SK-N-SH (cell line): ENCODE measurements around the gene DCK.
"Not testable (repeated sequence)": the region's sequence is repeated elsewhere in the genome, so short reads cannot be mapped to it uniquely, and the experiment has no call there.

Experiments
- CHD2 ChIP-seq: fragments of 150-350 bp; IDR thresholded peaks from 2 replicates; pipeline ENCODE4 v1.6.1; 2018; ENCODE audit warnings: low read length; ENCODE audit not compliant: partially characterized antibody
- EP300 ChIP-seq, 2 experiments: IDR thresholded peaks; 2 replicates each; pipeline versions ENCODE4 v1.4.0 to v1.6.1; 2012; ENCODE audit warnings: borderline replicate concordance in 1 of 2, low read depth in 1 of 2, low read length in 1 of 2
- GABPA ChIP-seq: IDR thresholded peaks from 2 replicates; pipeline ENCODE4 v1.4.0; 2012; ENCODE audit warnings: low read depth, mild to moderate bottlenecking
- MXI1 ChIP-seq: IDR thresholded peaks from 2 replicates; pipeline ENCODE4 v1.6.1; 2012; ENCODE audit warnings: mild to moderate bottlenecking, low read depth, low read length, improper control_type of control experiment
- POLR2AphosphoS5 ChIP-seq: IDR thresholded peaks from 2 replicates; pipeline ENCODE4 v1.6.1; 2012; ENCODE audit warnings: low read depth, low read length
- RCOR1 ChIP-seq: fragments of 150-350 bp; IDR thresholded peaks from 2 replicates; pipeline ENCODE4 v1.6.1; 2017; ENCODE audit warnings: antibody characterized with exemption, low read length
- REST ChIP-seq: IDR thresholded peaks from 2 replicates; pipeline ENCODE4 v1.6.1; 2012; ENCODE audit warnings: mild to moderate bottlenecking, low read depth, low read length, moderate library complexity
- TAF1 ChIP-seq: IDR thresholded peaks from 2 replicates; pipeline ENCODE4 v1.6.1; 2012; ENCODE audit warnings: low read depth, mild to moderate bottlenecking, low read length, moderate library complexity, borderline replicate concordance
- TCF12 ChIP-seq: IDR thresholded peaks from 2 replicates; pipeline ENCODE4 v1.4.0; 2012
- YY1 ChIP-seq: IDR thresholded peaks from 2 replicates; pipeline ENCODE4 v1.4.0; 2012; ENCODE audit warnings: low read depth, mild to moderate bottlenecking
- TF ChIP-seq, protein P1 (sequence below): fragments of 200-600 bp; sonication (generic); IDR thresholded peaks from 2 replicates; pipeline ENCODE4 v1.6.1; 2017; ENCODE audit warnings: antibody characterized with exemption, mild to moderate bottlenecking, moderate library complexity
- TF ChIP-seq, protein P2 (sequence below): IDR thresholded peaks from 2 replicates; pipeline ENCODE4 v1.4.0; 2012; ENCODE audit warnings: low read depth, borderline replicate concordance

GRCh38 chr4:70999639-71000038 is 6.2 kb downstream of the DCK start:
- TF ChIP-seq YY1; TAF1; POLR2AphosphoS5; CHD2; RCOR1; REST; EP300 (IDR thresholded peaks at IDR 0.05; ENCODE audit: borderline replicate concordance in 1 of 2, low read depth in 1 of 2, low read length in 1 of 2); MXI1; GABPA; TCF12: not testable (repeated sequence)
- TF ChIP-seq, protein P1, sequence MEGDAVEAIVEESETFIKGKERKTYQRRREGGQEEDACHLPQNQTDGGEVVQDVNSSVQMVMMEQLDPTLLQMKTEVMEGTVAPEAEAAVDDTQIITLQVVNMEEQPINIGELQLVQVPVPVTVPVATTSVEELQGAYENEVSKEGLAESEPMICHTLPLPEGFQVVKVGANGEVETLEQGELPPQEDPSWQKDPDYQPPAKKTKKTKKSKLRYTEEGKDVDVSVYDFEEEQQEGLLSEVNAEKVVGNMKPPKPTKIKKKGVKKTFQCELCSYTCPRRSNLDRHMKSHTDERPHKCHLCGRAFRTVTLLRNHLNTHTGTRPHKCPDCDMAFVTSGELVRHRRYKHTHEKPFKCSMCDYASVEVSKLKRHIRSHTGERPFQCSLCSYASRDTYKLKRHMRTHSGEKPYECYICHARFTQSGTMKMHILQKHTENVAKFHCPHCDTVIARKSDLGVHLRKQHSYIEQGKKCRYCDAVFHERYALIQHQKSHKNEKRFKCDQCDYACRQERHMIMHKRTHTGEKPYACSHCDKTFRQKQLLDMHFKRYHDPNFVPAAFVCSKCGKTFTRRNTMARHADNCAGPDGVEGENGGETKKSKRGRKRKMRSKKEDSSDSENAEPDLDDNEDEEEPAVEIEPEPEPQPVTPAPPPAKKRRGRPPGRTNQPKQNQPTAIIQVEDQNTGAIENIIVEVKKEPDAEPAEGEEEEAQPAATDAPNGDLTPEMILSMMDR, result not testable (repeated sequence)
- TF ChIP-seq, protein P2, sequence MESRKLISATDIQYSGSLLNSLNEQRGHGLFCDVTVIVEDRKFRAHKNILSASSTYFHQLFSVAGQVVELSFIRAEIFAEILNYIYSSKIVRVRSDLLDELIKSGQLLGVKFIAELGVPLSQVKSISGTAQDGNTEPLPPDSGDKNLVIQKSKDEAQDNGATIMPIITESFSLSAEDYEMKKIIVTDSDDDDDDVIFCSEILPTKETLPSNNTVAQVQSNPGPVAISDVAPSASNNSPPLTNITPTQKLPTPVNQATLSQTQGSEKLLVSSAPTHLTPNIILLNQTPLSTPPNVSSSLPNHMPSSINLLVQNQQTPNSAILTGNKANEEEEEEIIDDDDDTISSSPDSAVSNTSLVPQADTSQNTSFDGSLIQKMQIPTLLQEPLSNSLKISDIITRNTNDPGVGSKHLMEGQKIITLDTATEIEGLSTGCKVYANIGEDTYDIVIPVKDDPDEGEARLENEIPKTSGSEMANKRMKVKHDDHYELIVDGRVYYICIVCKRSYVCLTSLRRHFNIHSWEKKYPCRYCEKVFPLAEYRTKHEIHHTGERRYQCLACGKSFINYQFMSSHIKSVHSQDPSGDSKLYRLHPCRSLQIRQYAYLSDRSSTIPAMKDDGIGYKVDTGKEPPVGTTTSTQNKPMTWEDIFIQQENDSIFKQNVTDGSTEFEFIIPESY, result not testable (repeated sequence)
